GM12878 (cell line): ENCODE measurements around the gene EPHA1. TPM values are rescaled to one million over a fixed set of nuclear protein-coding genes. Genes with fewer than 3 reads are reported as not detected.

Experiments
- ATAC-seq: fragments of 200-7000 bp; cut with Tn5 transposase; 3 replicates; pipeline ENCODE4 v1.9.1; 2020; ENCODE audit warnings: mild to moderate bottlenecking, moderate library complexity
- BruUV-seq: library from RNA; stranded (reverse); fragments of 400-500 nt; replicated peaks from 2 replicates; lab custom pipeline; 2021; lab: Mats Ljungman, UMichigan
- CTCF ChIA-PET: fragments of 300-600 bp; sonication (Branson Sonifier 250); formaldehyde crosslinking; extraction: SDS; loops from one replicate; lab custom pipeline; 2021; ENCODE audit warnings: inconsistent platforms; lab: Yijun Ruan, JAX
- POLR2A ChIA-PET: fragments of 350-600 bp; formaldehyde crosslinking; extraction: SDS; loops from one replicate; lab custom pipeline; 2021; ENCODE audit warnings: inconsistent platforms; lab: Charles Lee
- RAD21 ChIA-PET: fragments of 300-600 bp; sonication (Branson Sonifier 250); formaldehyde crosslinking; loops from one replicate; lab custom pipeline; 2023; ENCODE audit warnings: antibody characterized with exemption; ENCODE audit not compliant: unreplicated experiment; lab: Charles Lee
- SMC1A ChIA-PET: fragments of 300-600 bp; sonication (Branson Sonifier 250); formaldehyde crosslinking; loops from one replicate; lab custom pipeline; 2023; ENCODE audit not compliant: unreplicated experiment, uncharacterized antibody; lab: Charles Lee
- DNase-seq: peaks from one replicate; pipeline ENCODE4 v3.0.0-alpha.2; 2011; ENCODE audit warnings: low read depth, low spot score
- FAIRE-seq: peaks from 3 replicates; lab custom pipeline; 2011; peaks lifted over from hg19 to GRCh38; lab: Jason Lieb, UNC
- H2AFZ ChIP-seq: 2 replicates; pipeline ENCODE4 v1.6.0; 2011; ENCODE audit warnings: low read depth, low read length, control low read depth; ENCODE audit not compliant: control insufficient read depth
- H3K27ac ChIP-seq: 2 replicates; pipeline ENCODE4 v1.5.1; 2011; ENCODE audit warnings: control low read depth; ENCODE audit not compliant: control insufficient read depth, insufficient read depth
- H3K27me3 ChIP-seq, 2 experiments: replicated peaks in 1 of 2; 2 replicates each; pipeline versions ENCODE4 v1.6.0 to v1.6.1; 2011; ENCODE audit warnings: low read length in 1 of 2; ENCODE audit not compliant: control insufficient read depth in 2 of 2, insufficient read depth in 2 of 2
- H3K36me3 ChIP-seq, 2 experiments: 2 replicates each; pipeline ENCODE4 v1.5.1; 2011; ENCODE audit warnings: low read length in 1 of 2; ENCODE audit not compliant: control insufficient read depth in 2 of 2, insufficient read depth in 2 of 2
- H3K4me1 ChIP-seq: 2 replicates; pipeline ENCODE4 v1.6.1; 2011; ENCODE audit warnings: mild to moderate bottlenecking, low read length, moderate library complexity, mixed read lengths; ENCODE audit not compliant: control insufficient read depth, insufficient read depth
- H3K4me2 ChIP-seq: 2 replicates; pipeline ENCODE4 v1.6.0; 2011; ENCODE audit warnings: control low read depth; ENCODE audit not compliant: control insufficient read depth, insufficient read depth
- H3K4me3 ChIP-seq: fragments of 200-600 bp; sonication (generic); 2 replicates; pipeline ENCODE4 v1.5.1; 2016
- H3K79me2 ChIP-seq: 2 replicates; pipeline ENCODE4 v1.6.0; 2011; ENCODE audit warnings: low read length; ENCODE audit not compliant: control insufficient read depth, insufficient read depth
- H3K9ac ChIP-seq: 2 replicates; pipeline ENCODE4 v1.8.0; 2011; ENCODE audit warnings: low read length, control low read depth, mixed read lengths; ENCODE audit not compliant: control insufficient read depth, insufficient read depth
- H3K9me3 ChIP-seq: replicated peaks from 3 replicates; pipeline ENCODE4 v1.5.1; 2011; ENCODE audit warnings: mild to moderate bottlenecking, low read length; ENCODE audit not compliant: control insufficient read depth, insufficient read depth
- H4K20me1 ChIP-seq: 2 replicates; pipeline ENCODE4 v1.6.0; 2011; ENCODE audit not compliant: control insufficient read depth, insufficient read depth
- CREB1 ChIP-seq: IDR thresholded peaks from 2 replicates; pipeline ENCODE4 v1.6.1; 2012; ENCODE audit warnings: low read depth, mild to moderate bottlenecking, inconsistent platforms
- HDAC2 ChIP-seq: fragments of 200-600 bp; sonication (generic); IDR thresholded peaks from 2 replicates; pipeline ENCODE4 v1.6.1; 2017
- JUNB ChIP-seq: IDR thresholded peaks from 2 replicates; pipeline ENCODE4 v1.6.1; 2016; ENCODE audit warnings: antibody characterized with exemption, mild to moderate bottlenecking
- MTA3 ChIP-seq: IDR thresholded peaks from 2 replicates; pipeline ENCODE4 v1.6.1; 2012; ENCODE audit warnings: low read length, inconsistent platforms, borderline replicate concordance
- PAX5 ChIP-seq: IDR thresholded peaks from 2 replicates; pipeline ENCODE4 v1.6.1; 2011; ENCODE audit warnings: low read depth, low read length, borderline replicate concordance
- PML ChIP-seq: IDR thresholded peaks from 2 replicates; pipeline ENCODE4 v1.6.1; 2012; ENCODE audit warnings: low read length, inconsistent platforms
- POLR2A ChIP-seq: IDR thresholded peaks from 2 replicates; pipeline ENCODE4 v1.6.1; 2011; ENCODE audit warnings: low read depth, mild to moderate bottlenecking, low read length
- RCOR1 ChIP-seq: conservative IDR thresholded peaks from 2 replicates; pipeline ENCODE4 v1.6.1; 2012; ENCODE audit warnings: low read depth, low read length, improper control_type of control experiment
- REST ChIP-seq: IDR thresholded peaks from 2 replicates; pipeline ENCODE4 v1.6.1; 2012; ENCODE audit warnings: mild to moderate bottlenecking, low read depth, low read length
- ZNF24 ChIP-seq: fragments of 450-650 bp; IDR thresholded peaks from 2 replicates; pipeline ENCODE4 v1.6.1; 2017; ENCODE audit warnings: antibody characterized with exemption, mild to moderate bottlenecking
- WGBS: methylation state at CpG from one replicate; pipeline ENCODE4 v1.1.6; 2016; ENCODE audit warnings: low lambda C conversion rate; ENCODE audit not compliant: insufficient replicate concordance, insufficient coverage; ENCODE audit errors: missing lambda C conversion rate; 5-methylcytosine and 5-hydroxymethylcytosine counted together
- in situ Hi-C: fragments of 300-500 bp; cut with MboI; formaldehyde crosslinking; loops from 9 replicates; pipeline ENCODE4 v1.14.3; 2018; ENCODE audit warnings: mixed read lengths
- intact Hi-C: fragments of 100-400 bp; cut with micrococcal nuclease; formaldehyde crosslinking; loops from one replicate; pipeline ENCODE4 v1.14.2; 2022; ENCODE audit not compliant: unreplicated experiment
- polyA plus RNA-seq, 11 experiments: library from polyadenylated mRNA; depleted of rRNA in 4 of 11; unstranded in 6 of 11; stranded (reverse) in 5 of 11; fragments of >200 nt; fragmentation: Nextera tagmentation in 4 of 11; fragmentation: Illumina TruSeq in 1 of 11; extraction: Ambion mirVana in 4 of 11; extraction: Trizol in 1 of 11; gene quantifications; 1 replicate in 1 of 11; 2 replicates in 10 of 11; pipeline versions ENCODE4 v1.2.1 to v1.2.3, GENCODE V29; 2011 to 2016; ENCODE audit warnings: inconsistent platforms in 2 of 11, missing spikeins in 2 of 11, low read depth in 1 of 11
- total RNA-seq, 4 experiments: library from RNA; depleted of rRNA in 3 of 4; stranded (reverse); fragments of >200 nt in 3 of 4; fragmentation: Illumina TruSeq in 1 of 4; extraction: Trizol in 1 of 4; gene quantifications; 2 replicates each; pipeline versions ENCODE4 v1.2.1 to v1.2.3, GENCODE V29; 2013 to 2021

The EPHA1 gene
- total and polyA plus RNA-seq, 10 of the 15 experiments (the other 5 are each of a cell fraction or from before 2014, with no cell fraction given), result 0.11 to 0.35 (median 0.24) TPM; not detected in 6

- H3K27ac ChIP-seq, result no peak overlapping the region
- CTCF ChIA-PET, result interaction anchor here (1.2 to 2.1 kb wide), 3 partner anchors 13 to 23 kb away, joined by 3 to 10 read pairs (median 4); no protein-coding TSS in a partner anchor
- POLR2A ChIA-PET, result no interaction called here
- SMC1A ChIA-PET, result interaction anchor here (0.6 kb wide), 1 partner anchor 339 kb away, joined by 4 read pairs; no protein-coding TSS in a partner anchor
- H3K4me2 ChIP-seq, result no peak overlapping the region
- intact Hi-C loops (no loop called here), in situ Hi-C loops (no loop called here)
- H3K36me3 ChIP-seq, result peaks cover 7 to 24% of the 10 kb centered on the region in 2 experiments; a peak in 3 of 4 replicates
- no peak overlapping the region for H3K9ac ChIP-seq
- no peak overlapping the region for H2AFZ ChIP-seq
- no peak for ATAC-seq
- WGBS, result 80% methylated on average over 14 of the region's 14 CpGs
- TF ChIP-seq POLR2A (peak; percentile 24; the same call in 1 of the 2 replicates), PAX5 (no peak)
- no peaks in the 10 kb centered on the region for H4K20me1 ChIP-seq
- FAIRE-seq, result no peak
- H3K79me2 ChIP-seq, result no peaks in the 10 kb centered on the region
- no peaks in the 10 kb centered on the region for H3K4me1 ChIP-seq
- H3K27me3 ChIP-seq, result no peaks in the 10 kb centered on the region
- BruUV-seq, result no TSS peak
- no peaks in the 10 kb centered on the region for H3K9me3 ChIP-seq
- no peak overlapping the region for H3K4me3 ChIP-seq
- RAD21 ChIA-PET, result no interaction called here
- DNase-seq, result no peak
Observed at GRCh38 chr7:143393267-143394041, 15.2 kb downstream of the EPHA1 start.

GRCh38 chr7:143392875-143393266 is 15.8 kb downstream of the EPHA1 start:
- Histone ChIP-seq H2AFZ (no peak overlapping the region), H3K9me3 (no peaks in the 10 kb centered on the region), H3K27me3 (no peaks in the 10 kb centered on the region), H3K27ac (no peak overlapping the region), H3K9ac (no peak overlapping the region), H3K4me3 (no peak overlapping the region), H3K79me2 (no peaks in the 10 kb centered on the region)
- intact Hi-C loops (no loop called here), in situ Hi-C loops (no loop called here)
- no peak for ATAC-seq
- no TSS peak for BruUV-seq
- no peak for FAIRE-seq
- RAD21 ChIA-PET, result no interaction called here
- no peak for TF ChIP-seq JUNB
- no peak for TF ChIP-seq CREB1
- TF ChIP-seq RCOR1, result no peak
- no peak for TF ChIP-seq MTA3
- TF ChIP-seq ZNF24, result no peak
- TF ChIP-seq HDAC2, result no peak
- no peak for TF ChIP-seq PML
- no peak for TF ChIP-seq REST
- TF ChIP-seq, all 136 proteins: peak for 0
- Histone ChIP-seq H3K4me1 (no peaks in the 10 kb centered on the region), H4K20me1 (no peaks in the 10 kb centered on the region), H3K4me2 (no peak overlapping the region), H3K36me3 (peaks cover 7 to 28% of the 10 kb centered on the region in 2 experiments; a peak in 3 of 4 replicates)
- ChIA-PET POLR2A (interaction anchor here (0.8 kb wide), 1 partner anchor 18 kb away, joined by 3 read pairs; no protein-coding TSS in a partner anchor), SMC1A (interaction anchor here (0.6 kb wide), 2 partner anchors 94 to 340 kb away, joined by 3 to 4 read pairs; no protein-coding TSS in a partner anchor), CTCF (interaction anchor here (0.6 to 2.1 kb wide), 3 partner anchors 14 to 111 kb away, joined by 3 to 10 read pairs (median 4); no protein-coding TSS in a partner anchor)
- no peak for DNase-seq
- WGBS, result 99% methylated on average over 6 of the region's 6 CpGs
